Calu3 (cell line): ENCODE results near the gene SLC25A38. TPM values are rescaled to one million over a fixed set of nuclear protein-coding genes. Genes with fewer than 3 reads are reported as not detected.
A peak's percentile ranks its signal among the peaks of the same experiment; 100 is the strongest.

Experiments used
- BruUV-seq: library from RNA; stranded (reverse); fragments of 400-500 nt; replicated peaks from 2 replicates; lab custom pipeline; 2021; lab: Mats Ljungman, UMichigan
- CTCF ChIA-PET: fragments of 300-600 bp; sonication (Branson Sonifier 250); formaldehyde crosslinking; loops from one replicate; lab custom pipeline; 2022; ENCODE audit warnings: antibody characterized with exemption; lab: Charles Lee
- DNase-seq: peaks from one replicate; pipeline ENCODE4 v3.0.0; 2022
- H3K27ac Mint-ChIP-seq: one replicate; pipeline ENCODE4 v1.8.0; 2022; ENCODE audit warnings: mixed read lengths; ENCODE audit not compliant: unreplicated experiment
- H3K27me3 Mint-ChIP-seq: one replicate; pipeline ENCODE4 v1.8.0; 2022; ENCODE audit warnings: mixed read lengths; ENCODE audit not compliant: unreplicated experiment
- H3K36me3 Mint-ChIP-seq: one replicate; pipeline ENCODE4 v1.8.0; 2022; ENCODE audit warnings: mild to moderate bottlenecking, moderate library complexity, mixed read lengths; ENCODE audit not compliant: insufficient read depth, unreplicated experiment
- H3K4me1 Mint-ChIP-seq: one replicate; pipeline ENCODE4 v1.8.0; 2022; ENCODE audit warnings: mild to moderate bottlenecking, low read depth, mixed read lengths; ENCODE audit not compliant: unreplicated experiment
- H3K4me3 Mint-ChIP-seq: one replicate; pipeline ENCODE4 v1.8.0; 2022; ENCODE audit warnings: mild to moderate bottlenecking, low read depth, moderate library complexity, mixed read lengths; ENCODE audit not compliant: unreplicated experiment
- H3K9me3 Mint-ChIP-seq: one replicate; pipeline ENCODE4 v1.8.0; 2022; ENCODE audit warnings: low read depth, mixed read lengths; ENCODE audit not compliant: unreplicated experiment
- intact Hi-C: fragments of 100-400 bp; cut with micrococcal nuclease; formaldehyde crosslinking; loops from one replicate; pipeline ENCODE4 v1.10.0; 2022; ENCODE audit not compliant: unreplicated experiment
- total RNA-seq: library from RNA; stranded (reverse); gene quantifications from 2 replicates; pipeline ENCODE4 v1.2.3, GENCODE V29; 2022
- TF ChIP-seq, protein P1 (sequence below): fragments of 200-600 bp; IDR thresholded peaks from one replicate; pipeline ENCODE4 v1.8.0; 2022; ENCODE audit warnings: antibody characterized with exemption; ENCODE audit not compliant: unreplicated experiment

Gene SLC25A38
- total RNA-seq, 1 experiment from 2014 or later, result 23.6 TPM

DNA sequence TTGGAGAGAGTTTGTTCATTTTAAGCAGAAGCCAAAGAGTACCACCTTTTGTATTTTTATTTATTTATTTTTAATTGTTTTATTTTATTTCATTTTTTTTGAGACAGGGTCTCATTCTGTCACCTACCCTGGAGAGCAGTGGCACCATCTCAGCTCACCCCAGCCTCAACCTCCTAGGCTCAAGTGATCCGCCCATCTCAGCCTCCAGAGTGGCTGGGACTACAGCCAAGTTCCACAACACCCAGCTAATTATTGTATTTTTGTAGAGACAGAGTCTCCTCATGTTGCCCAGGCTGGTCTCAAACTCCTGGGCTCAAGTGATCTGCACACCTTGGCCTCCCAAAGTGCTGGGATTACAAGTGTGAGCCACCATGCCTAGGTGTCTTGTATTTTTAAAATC lies 44.1 kb upstream of the SLC25A38 start:
- H3K4me1 Mint-ChIP-seq, result peaks cover 11% of the 10 kb centered on the region
- intact Hi-C loops, result no loop called here
- DNase-seq, result no peak
- peaks cover 5% of the 10 kb centered on the region for H3K36me3 Mint-ChIP-seq
- CTCF ChIA-PET, result no interaction called here
- H3K27ac Mint-ChIP-seq, result no peak overlapping the region
- H3K9me3 Mint-ChIP-seq, result no peaks in the 10 kb centered on the region
- TF ChIP-seq, protein P1, sequence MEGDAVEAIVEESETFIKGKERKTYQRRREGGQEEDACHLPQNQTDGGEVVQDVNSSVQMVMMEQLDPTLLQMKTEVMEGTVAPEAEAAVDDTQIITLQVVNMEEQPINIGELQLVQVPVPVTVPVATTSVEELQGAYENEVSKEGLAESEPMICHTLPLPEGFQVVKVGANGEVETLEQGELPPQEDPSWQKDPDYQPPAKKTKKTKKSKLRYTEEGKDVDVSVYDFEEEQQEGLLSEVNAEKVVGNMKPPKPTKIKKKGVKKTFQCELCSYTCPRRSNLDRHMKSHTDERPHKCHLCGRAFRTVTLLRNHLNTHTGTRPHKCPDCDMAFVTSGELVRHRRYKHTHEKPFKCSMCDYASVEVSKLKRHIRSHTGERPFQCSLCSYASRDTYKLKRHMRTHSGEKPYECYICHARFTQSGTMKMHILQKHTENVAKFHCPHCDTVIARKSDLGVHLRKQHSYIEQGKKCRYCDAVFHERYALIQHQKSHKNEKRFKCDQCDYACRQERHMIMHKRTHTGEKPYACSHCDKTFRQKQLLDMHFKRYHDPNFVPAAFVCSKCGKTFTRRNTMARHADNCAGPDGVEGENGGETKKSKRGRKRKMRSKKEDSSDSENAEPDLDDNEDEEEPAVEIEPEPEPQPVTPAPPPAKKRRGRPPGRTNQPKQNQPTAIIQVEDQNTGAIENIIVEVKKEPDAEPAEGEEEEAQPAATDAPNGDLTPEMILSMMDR, result no peak
- H3K27me3 Mint-ChIP-seq, result no peaks in the 10 kb centered on the region
- BruUV-seq, result no TSS peak
- H3K4me3 Mint-ChIP-seq, result no peak overlapping the region

DNA sequence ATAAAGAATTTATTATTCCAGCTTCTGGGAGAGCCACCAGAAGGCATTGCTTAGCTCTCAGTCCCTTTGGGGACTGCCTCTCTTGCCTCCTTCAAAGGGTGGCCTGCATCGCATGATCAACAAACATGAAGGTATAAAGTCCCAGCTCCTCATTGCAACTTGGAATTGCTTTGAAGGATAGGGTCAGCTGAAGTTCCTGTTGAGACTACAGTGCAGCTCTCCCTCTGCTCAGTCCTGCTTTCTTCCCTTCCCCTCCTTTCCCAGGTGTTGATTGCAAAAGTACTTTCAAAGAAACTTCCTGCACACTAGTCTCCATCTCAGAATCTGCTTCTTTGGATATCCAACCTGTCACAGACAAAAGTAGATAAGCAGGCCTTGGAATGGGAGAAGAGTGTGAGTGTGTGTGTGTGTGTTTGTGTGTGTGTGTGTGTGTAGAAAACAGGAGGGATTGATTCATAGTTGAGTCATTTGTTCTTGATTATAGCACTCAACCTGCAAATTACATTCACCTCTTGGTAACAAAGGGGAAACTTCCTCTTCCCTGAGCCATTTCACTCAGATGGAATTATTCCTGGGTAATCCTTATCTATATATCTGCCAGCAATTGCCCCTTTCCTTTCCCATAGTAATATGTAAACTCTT lies 40.0 kb upstream of the SLC25A38 start:
- TF ChIP-seq, protein P1, result no peak
- no peak for DNase-seq
- H3K4me1 Mint-ChIP-seq, result peaks cover 11% of the 10 kb centered on the region
- peak overlapping the region; percentile 62 for H3K27ac Mint-ChIP-seq
- H3K36me3 Mint-ChIP-seq, result peaks cover 5% of the 10 kb centered on the region
- no TSS peak for BruUV-seq
- intact Hi-C loops, result no loop called here
- H3K9me3 Mint-ChIP-seq, result no peaks in the 10 kb centered on the region
- CTCF ChIA-PET, result no interaction called here
- H3K27me3 Mint-ChIP-seq, result no peaks in the 10 kb centered on the region
- no peak overlapping the region for H3K4me3 Mint-ChIP-seq

DNA sequence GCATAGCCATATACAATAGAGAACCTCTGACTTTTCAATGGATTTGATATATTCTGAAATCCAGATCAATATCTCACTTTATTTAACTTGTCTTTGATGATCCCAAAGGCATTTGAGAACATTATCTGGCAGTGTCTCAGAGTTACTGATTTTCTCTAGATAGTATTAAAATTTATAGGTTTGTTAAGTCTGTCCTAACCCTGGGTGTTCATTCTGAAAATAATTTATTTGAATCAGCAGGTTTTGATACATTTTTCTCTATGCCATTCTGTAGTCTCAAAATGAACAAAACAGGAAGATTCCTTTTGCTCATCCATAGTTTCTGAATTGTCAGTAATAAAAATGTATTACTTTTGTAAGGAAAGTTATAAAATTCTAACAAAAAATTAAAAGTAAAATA lies 39.4 kb upstream of the SLC25A38 start:
- Mint-ChIP-seq H3K27me3 (no peaks in the 10 kb centered on the region), H3K9me3 (no peaks in the 10 kb centered on the region), H3K4me3 (no peak overlapping the region), H3K27ac (peak overlapping the region; percentile 62), H3K4me1 (peaks cover 11% of the 10 kb centered on the region), H3K36me3 (peaks cover 5% of the 10 kb centered on the region)
- BruUV-seq, result no TSS peak
- TF ChIP-seq, protein P1, result no peak
- intact Hi-C loops, result no loop called here
- DNase-seq, result no peak
- CTCF ChIA-PET, result no interaction called here

DNA sequence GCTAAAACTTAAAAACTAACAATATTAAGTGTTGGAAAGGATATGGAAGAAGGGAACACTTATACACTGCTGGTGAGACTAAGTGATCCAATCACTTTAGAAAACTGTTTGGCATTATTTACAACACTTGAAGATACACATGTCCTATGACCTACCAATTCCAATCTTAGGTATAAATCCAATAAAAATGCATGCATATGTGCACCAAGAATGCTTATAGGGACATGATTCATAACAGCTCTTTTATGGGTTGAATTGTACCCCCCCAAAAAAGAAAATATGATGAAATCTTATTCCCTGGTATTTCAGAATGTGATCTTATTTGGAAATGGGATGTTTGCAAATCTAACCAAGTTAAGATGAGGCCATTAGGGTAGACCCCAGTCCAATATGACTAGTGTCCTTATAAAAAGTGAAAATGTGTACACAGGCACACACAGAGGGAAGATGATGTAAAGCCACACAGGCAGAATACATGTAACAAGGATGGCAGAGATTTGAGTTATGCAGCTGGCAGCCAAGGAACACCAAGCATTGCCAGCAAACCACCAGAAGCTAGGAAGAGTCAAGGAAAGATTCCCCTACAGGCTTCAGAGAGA lies 38.3 kb upstream of the SLC25A38 start:
- H3K4me3 Mint-ChIP-seq, result no peak overlapping the region
- DNase-seq, result no peak
- no peak overlapping the region for H3K27ac Mint-ChIP-seq
- no peaks in the 10 kb centered on the region for H3K9me3 Mint-ChIP-seq
- TF ChIP-seq, protein P1, result no peak
- peaks cover 11% of the 10 kb centered on the region for H3K4me1 Mint-ChIP-seq
- intact Hi-C loops, result no loop called here
- no TSS peak for BruUV-seq
- H3K27me3 Mint-ChIP-seq, result no peaks in the 10 kb centered on the region
- CTCF ChIA-PET, result no interaction called here
- peaks cover 5% of the 10 kb centered on the region for H3K36me3 Mint-ChIP-seq
